HepG2 (cell line): ENCODE data around the gene UTS2R. TPM values are rescaled to one million over a fixed set of nuclear protein-coding genes. Genes with fewer than 3 reads are reported as not detected.

Experiments
- LCORL ChIP-seq, 2 experiments: fragments of 450-650 bp in 1 of 2; sonication (generic) in 1 of 2; formaldehyde crosslinking in 1 of 2; IDR thresholded peaks; 2 replicates each; pipeline versions ENCODE4 v1.5.0 to v1.6.1; 2017 to 2020; ENCODE audit warnings: antibody characterized with exemption in 1 of 2, missing genetic modification reagents in 1 of 2
- SALL1 ChIP-seq: sonication (generic); formaldehyde crosslinking; IDR thresholded peaks from 2 replicates; pipeline ENCODE4 v1.8.0; 2022; ENCODE audit warnings: mild to moderate bottlenecking, missing genetic modification reagents
- ZHX2 ChIP-seq, 2 experiments: sonication (generic) in 1 of 2; formaldehyde crosslinking in 1 of 2; IDR thresholded peaks; 2 replicates each; pipeline versions ENCODE4 v1.6.1 to v1.9.0; 2014 to 2022; ENCODE audit warnings: antibody characterized with exemption in 1 of 2, borderline replicate concordance in 1 of 2, inconsistent platforms in 1 of 2, low read depth in 1 of 2, missing genetic modification reagents in 1 of 2
- ZNF644 ChIP-seq: IDR thresholded peaks from 2 replicates; pipeline ENCODE4 v1.6.1; 2016; ENCODE audit warnings: low read depth
- ZNF768 ChIP-seq: sonication (generic); formaldehyde crosslinking; IDR thresholded peaks from 2 replicates; pipeline ENCODE4 v1.4.0; 2020; ENCODE audit warnings: missing genetic modification reagents
- polyA plus RNA-seq, 8 experiments: library from polyadenylated mRNA; depleted of rRNA in 3 of 8; stranded (reverse) in 7 of 8; unstranded in 1 of 8; fragments of >200 nt; fragmentation: Illumina TruSeq in 4 of 8; extraction: Trizol in 4 of 8; gene quantifications; 2 replicates each; pipeline versions ENCODE4 v1.2.1 to v1.2.3, GENCODE V29; 2011 to 2016; ENCODE audit warnings: low read depth in 4 of 8, missing spikeins in 1 of 8, mixed read lengths in 1 of 8; ENCODE audit not compliant: insufficient read depth in 1 of 8
- total RNA-seq, 5 experiments: library from RNA; depleted of rRNA; stranded (reverse); fragments of >200 nt; fragmentation: Illumina TruSeq; extraction: Trizol; gene quantifications; 2 replicates each; pipeline ENCODE4 v1.2.3, GENCODE V29; 2016; ENCODE audit warnings: low read depth in 1 of 5
- TF ChIP-seq, protein P1 (sequence below): sonication (generic); formaldehyde crosslinking; IDR thresholded peaks from 2 replicates; pipeline ENCODE4 v1.4.0; 2020; ENCODE audit warnings: missing genetic modification reagents, mild to moderate bottlenecking, borderline replicate concordance

The UTS2R gene
- total and polyA plus RNA-seq, 2 of the 13 experiments (the other 11 are each of a cell fraction or from before 2014, with no cell fraction given) = 0.13 to 0.15 TPM

DNA sequence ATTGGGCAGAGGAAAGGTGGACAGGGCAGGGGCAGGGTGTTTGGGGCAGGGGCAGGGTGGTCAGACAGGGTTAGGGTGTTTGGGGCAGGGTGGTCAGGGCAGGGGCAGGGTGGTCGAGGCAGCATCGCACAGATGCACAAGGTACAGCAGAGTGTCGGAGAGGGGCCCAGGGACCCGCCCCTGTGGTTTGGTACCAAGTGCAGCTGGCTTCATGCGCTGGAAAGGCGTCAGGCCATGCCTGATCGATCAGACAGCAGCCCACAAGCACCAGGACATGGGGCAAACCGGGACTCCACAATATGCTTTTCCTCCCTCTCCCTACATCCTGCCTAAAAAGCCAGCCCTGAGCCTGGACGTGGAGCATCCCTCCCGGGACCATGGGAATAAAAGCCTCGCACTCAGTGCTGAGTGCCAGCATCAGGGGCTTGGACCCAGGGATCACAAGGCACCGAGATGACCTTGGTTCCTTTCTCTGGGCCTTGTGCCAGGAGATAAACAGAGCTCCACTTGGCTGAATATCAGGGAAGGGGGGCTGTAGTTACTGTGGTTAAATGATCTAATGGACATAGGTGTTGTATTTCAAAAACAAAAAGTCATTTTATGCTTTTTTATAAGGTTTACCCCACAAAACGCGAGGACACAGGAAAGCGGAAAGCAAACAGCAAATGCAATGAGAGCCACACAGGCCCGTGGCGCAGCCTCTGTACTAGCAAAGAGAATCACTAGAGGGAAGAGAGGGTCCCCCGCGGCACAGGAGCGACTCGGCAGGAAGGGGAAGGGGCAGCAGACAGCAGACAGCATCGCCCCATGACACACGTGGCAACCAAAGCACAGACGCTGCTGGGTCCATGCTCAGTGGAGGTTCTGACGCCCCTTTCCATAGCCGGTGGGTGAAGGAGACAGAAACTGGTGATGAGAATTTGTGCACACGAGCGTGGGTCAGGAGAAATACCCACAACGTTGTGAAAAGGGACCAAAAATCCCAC is 41.3 kb downstream of the UTS2R start (continued):
- TF ChIP-seq ZNF644 (0 out of 2 replicates have a peak, but pooled peaks have one; percentile 28), LCORL (IDR thresholded peaks at IDR 0.05) (no peak), LCORL (CRISPR knock-in tag; IDR thresholded peaks at IDR 0.05) (peak; percentile 49), SALL1 (CRISPR knock-in tag) (peak; percentile 86), ZNF768 (CRISPR knock-in tag) (no peak), ZHX2 (IDR thresholded peaks at IDR 0.05; ENCODE audit: low read depth) (0 out of 2 replicates have a peak, but pooled peaks have one; percentile 17), ZHX2 (CRISPR knock-in tag; IDR thresholded peaks at IDR 0.05; ENCODE audit: borderline replicate concordance) (no peak)
- TF ChIP-seq, protein P1, sequence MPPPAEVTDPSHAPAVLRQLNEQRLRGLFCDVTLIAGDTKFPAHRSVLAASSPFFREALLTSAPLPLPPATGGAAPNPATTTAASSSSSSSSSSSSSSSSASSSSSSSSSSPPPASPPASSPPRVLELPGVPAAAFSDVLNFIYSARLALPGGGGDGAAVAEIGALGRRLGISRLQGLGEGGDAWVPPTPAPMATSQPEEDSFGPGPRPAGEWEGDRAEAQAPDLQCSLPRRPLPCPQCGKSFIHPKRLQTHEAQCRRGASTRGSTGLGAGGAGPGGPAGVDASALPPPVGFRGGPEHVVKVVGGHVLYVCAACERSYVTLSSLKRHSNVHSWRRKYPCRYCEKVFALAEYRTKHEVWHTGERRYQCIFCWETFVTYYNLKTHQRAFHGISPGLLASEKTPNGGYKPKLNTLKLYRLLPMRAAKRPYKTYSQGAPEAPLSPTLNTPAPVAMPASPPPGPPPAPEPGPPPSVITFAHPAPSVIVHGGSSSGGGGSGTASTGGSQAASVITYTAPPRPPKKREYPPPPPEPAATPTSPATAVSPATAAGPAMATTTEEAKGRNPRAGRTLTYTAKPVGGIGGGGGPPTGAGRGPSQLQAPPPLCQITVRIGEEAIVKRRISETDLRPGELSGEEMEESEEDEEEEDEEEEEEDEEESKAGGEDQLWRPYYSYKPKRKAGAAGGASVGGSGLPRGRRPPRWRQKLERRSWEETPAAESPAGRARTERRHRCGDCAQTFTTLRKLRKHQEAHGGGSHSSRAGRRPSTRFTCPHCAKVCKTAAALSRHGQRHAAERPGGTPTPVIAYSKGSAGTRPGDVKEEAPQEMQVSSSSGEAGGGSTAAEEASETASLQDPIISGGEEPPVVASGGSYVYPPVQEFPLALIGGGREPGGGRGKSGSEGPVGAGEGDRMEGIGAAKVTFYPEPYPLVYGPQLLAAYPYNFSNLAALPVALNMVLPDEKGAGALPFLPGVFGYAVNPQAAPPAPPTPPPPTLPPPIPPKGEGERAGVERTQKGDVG (CRISPR knock-in tag) = peak; percentile 19; the same call in 1 of the 2 replicates
